HG03460 (cell line): ENCODE data around the gene SHPK.
"Not testable (repeated sequence)": the region's sequence is repeated elsewhere in the genome, so short reads cannot be mapped to it uniquely, and the experiment has no call there.

Experiments used
- ATAC-seq: cut with Tn5 transposase; IDR thresholded peaks from one replicate; pipeline ENCODE4 v1.9.1; 2021; ENCODE audit not compliant: unreplicated experiment

SHPK gene

GRCh38 chr17:3592216-3592860 lies 43.7 kb downstream of the SHPK start:
- ATAC-seq = no peak

- ATAC-seq = no peak
Measured at GRCh38 chr17:3590768-3591167, 45.3 kb downstream of the SHPK start.

GRCh38 chr17:3590231-3590630 lies 45.8 kb downstream of the SHPK start:
- no peak for ATAC-seq

- no peak for ATAC-seq
Measured at GRCh38 chr17:3589784-3590183, 46.3 kb downstream of the SHPK start.

GRCh38 chr17:3585826-3586225 lies 50.2 kb downstream of the SHPK start:
- ATAC-seq = no peak

- no peak for ATAC-seq
Measured at GRCh38 chr17:3583456-3583855, 52.6 kb downstream of the SHPK start.

GRCh38 chr17:3582915-3583314 lies 53.1 kb downstream of the SHPK start:
- ATAC-seq = no peak

- ATAC-seq = not testable (repeated sequence)
Measured at GRCh38 chr17:3578667-3579066, 57.4 kb downstream of the SHPK start.

GRCh38 chr17:3576970-3577369 lies 59.1 kb downstream of the SHPK start:
- no peak for ATAC-seq

GRCh38 chr17:3575511-3575910 lies 60.5 kb downstream of the SHPK start:
- ATAC-seq = no peak

GRCh38 chr17:3574231-3574630 lies 61.8 kb downstream of the SHPK start:
- ATAC-seq = no peak

GRCh38 chr17:3573246-3574100 lies 62.6 kb downstream of the SHPK start:
- no peak for ATAC-seq

- ATAC-seq = no peak
Measured at GRCh38 chr17:3572231-3572630, 63.8 kb downstream of the SHPK start.

GRCh38 chr17:3571043-3571900 lies 64.8 kb downstream of the SHPK start:
- no peak for ATAC-seq

GRCh38 chr17:3569534-3570137 lies 66.4 kb downstream of the SHPK start:
- ATAC-seq = no peak

- no peak for ATAC-seq
Measured at GRCh38 chr17:3566551-3566950, 69.5 kb downstream of the SHPK start.

GRCh38 chr17:3565143-3565542 lies 70.9 kb downstream of the SHPK start:
- no peak for ATAC-seq

- ATAC-seq = not testable (repeated sequence)
Measured at GRCh38 chr17:3564241-3564640, 71.8 kb downstream of the SHPK start.

GRCh38 chr17:3559270-3559645 lies 76.8 kb downstream of the SHPK start:
- ATAC-seq = no peak

GRCh38 chr17:3558603-3559269 lies 77.3 kb downstream of the SHPK start:
- ATAC-seq = peak; percentile 77
